K562 (cell line): ENCODE results near the gene NR1H3. TPM values are rescaled to one million over a fixed set of nuclear protein-coding genes. Genes with fewer than 3 reads are reported as not detected.

Experiments used
- ATAC-seq: fragments of 200-7000 bp; cut with Tn5 transposase; 3 replicates; pipeline ENCODE4 v1.9.1; 2020; ENCODE audit warnings: moderate library complexity
- BruUV-seq: library from RNA; stranded (reverse); fragments of 400-500 nt; replicated peaks from 2 replicates; lab custom pipeline; 2021; lab: Mats Ljungman, UMichigan
- CTCF ChIA-PET: fragments of 300-600 bp; formaldehyde crosslinking; extraction: SDS; loops from one replicate; lab custom pipeline; 2021; ENCODE audit warnings: low intra/inter-chr PET ratio; lab: Yijun Ruan, JAX
- POLR2A ChIA-PET: fragments of 300-600, 350-650 bp; sonication (Branson Sonifier 250); formaldehyde crosslinking; extraction: SDS; loops from one replicate; lab custom pipeline; 2021; ENCODE audit warnings: antibody characterized with exemption, inconsistent platforms; lab: Yijun Ruan, JAX
- DNase-seq, 4 experiments: peaks; one replicate each; pipeline versions ENCODE4 v3.0.0 to v3.0.0-alpha.2; 2011 to 2018; ENCODE audit warnings: low spot score in 3 of 4, mixed read lengths in 3 of 4; ENCODE audit errors: extremely low read depth in 1 of 4
- FAIRE-seq: peaks from 2 replicates; lab custom pipeline; 2011; peaks lifted over from hg19 to GRCh38; lab: Jason Lieb, UNC
- H2AFZ ChIP-seq: 2 replicates; pipeline ENCODE4 v1.6.0; 2011; ENCODE audit warnings: low read depth, low read length, control low read depth, inconsistent platforms
- H3K27ac ChIP-seq: fragments of 200-600 bp; 3 replicates; pipeline ENCODE4 v1.8.0; 2011; ENCODE audit warnings: low read depth, mild to moderate bottlenecking, control low read depth, inconsistent platforms, low read length, moderate library complexity, mixed read lengths; ENCODE audit errors: extremely low read depth
- H3K27me3 ChIP-seq, 2 experiments: fragments of 300-600 bp in 1 of 2; 2 replicates in 1 of 2; 3 replicates in 1 of 2; pipeline versions ENCODE4 v1.6.0 to v1.8.0; 2011; ENCODE audit warnings: inconsistent platforms in 2 of 2, low read length in 2 of 2, mild to moderate bottlenecking in 1 of 2, mixed read lengths in 1 of 2, moderate library complexity in 1 of 2; ENCODE audit not compliant: control insufficient read depth in 2 of 2, insufficient read depth in 2 of 2
- H3K36me3 ChIP-seq: fragments of 300-600 bp; 3 replicates; pipeline ENCODE4 v1.8.0; 2011; ENCODE audit warnings: mild to moderate bottlenecking, low read length, inconsistent platforms; ENCODE audit not compliant: control insufficient read depth, insufficient read depth
- H3K4me1 ChIP-seq, 2 experiments: fragments of 200-600 bp in 1 of 2; replicated peaks in 1 of 2; 2 replicates in 1 of 2; 3 replicates in 1 of 2; pipeline versions ENCODE4 v1.5.1 to v1.8.0; 2011; ENCODE audit warnings: inconsistent platforms in 2 of 2, low read length in 2 of 2, mild to moderate bottlenecking in 1 of 2, mixed read lengths in 1 of 2, moderate library complexity in 1 of 2; ENCODE audit not compliant: control insufficient read depth in 2 of 2, insufficient read depth in 2 of 2
- H3K4me2 ChIP-seq: 2 replicates; pipeline ENCODE4 v1.6.1; 2011; ENCODE audit warnings: low read length, control low read depth, inconsistent platforms, mixed read lengths; ENCODE audit not compliant: insufficient read depth
- H3K4me3 ChIP-seq: fragments of 200-600 bp; sonication (generic), shearing (Covaris generic); 2 replicates; pipeline ENCODE4 v1.5.1; 2016; ENCODE audit warnings: control low read depth, inconsistent platforms
- H3K79me2 ChIP-seq: fragments of 200-600 bp; 3 replicates; pipeline ENCODE4 v1.8.0; 2011; ENCODE audit warnings: low read length, inconsistent platforms; ENCODE audit not compliant: control insufficient read depth, insufficient read depth
- H3K9ac ChIP-seq, 2 experiments: 2 replicates each; pipeline versions ENCODE4 v1.6.0 to v1.6.1; 2011; ENCODE audit warnings: low read depth in 2 of 2, low read length in 2 of 2, control low read depth in 1 of 2, inconsistent platforms in 1 of 2, mild to moderate bottlenecking in 1 of 2, mixed read lengths in 1 of 2; ENCODE audit not compliant: insufficient read depth in 1 of 2
- H3K9me1 ChIP-seq: one replicate; pipeline ENCODE4 v1.6.0; 2011; ENCODE audit warnings: inconsistent platforms, mild to moderate bottlenecking, low read length, moderate library complexity; ENCODE audit not compliant: control insufficient read depth, insufficient read depth
- H3K9me3 ChIP-seq: replicated peaks from 2 replicates; pipeline ENCODE4 v1.5.1; 2011; ENCODE audit warnings: low read depth, low read length, inconsistent platforms; ENCODE audit not compliant: control insufficient read depth, insufficient read depth
- H4K20me1 ChIP-seq: replicated peaks from 2 replicates; pipeline ENCODE4 v1.6.1; 2011; ENCODE audit warnings: low read length, inconsistent platforms, mixed read lengths; ENCODE audit not compliant: control insufficient read depth, insufficient read depth
- POLR2G ChIP-seq: fragments of 200-400 bp; formaldehyde crosslinking; IDR thresholded peaks from 2 replicates; pipeline ENCODE4 v1.6.1; 2017; ENCODE audit warnings: low read depth, mild to moderate bottlenecking, antibody characterized with exemption, low read length, moderate library complexity
- ZBTB33 ChIP-seq: sonication (generic); formaldehyde crosslinking; IDR thresholded peaks from 2 replicates; pipeline ENCODE4 v1.8.1; 2023; ENCODE audit warnings: mild to moderate bottlenecking, missing genetic modification reagents
- ZNF277 ChIP-seq: fragments of 250-450 bp; sonication (Bioruptor Pico); IDR thresholded peaks from 2 replicates; pipeline ENCODE4 v1.8.0; 2022; ENCODE audit warnings: inconsistent platforms, mild to moderate bottlenecking, moderate library complexity, borderline replicate concordance
- ZNF609 ChIP-seq: sonication (generic); formaldehyde crosslinking; IDR thresholded peaks from 2 replicates; pipeline ENCODE4 v1.8.1; 2023; ENCODE audit warnings: missing genetic modification reagents, mild to moderate bottlenecking, borderline replicate concordance
- WGBS: fragments of 100-300 bp; shearing (Covaris generic); methylation state at CpG from one replicate; pipeline ENCODE4 v1.1.6; 2016; ENCODE audit warnings: low coverage, mixed read lengths; ENCODE audit not compliant: insufficient coverage; ENCODE audit errors: missing lambda C conversion rate; 5-methylcytosine and 5-hydroxymethylcytosine counted together
- in situ Hi-C: fragments of 300-500 bp; cut with MboI; formaldehyde crosslinking; loops from 4 replicates; pipeline ENCODE4 v1.15.0; 2018; ENCODE audit warnings: inconsistent platforms, mixed read lengths
- intact Hi-C: fragments of 100-400 bp; cut with micrococcal nuclease; formaldehyde crosslinking; loops from 2 replicates; pipeline ENCODE4 v1.14.2; 2022
- polyA plus RNA-seq, 8 experiments: library from polyadenylated mRNA; depleted of rRNA in 4 of 8; stranded (reverse) in 5 of 8; unstranded in 3 of 8; fragments of >200 nt; fragmentation: Nextera tagmentation in 2 of 8; fragmentation: Illumina TruSeq in 1 of 8; extraction: Ambion mirVana in 2 of 8; extraction: Trizol in 1 of 8; gene quantifications; 2 replicates each; pipeline versions ENCODE4 v1.2.1 to v1.2.3, GENCODE V29; 2011 to 2014; ENCODE audit warnings: inconsistent platforms in 1 of 8, missing spikeins in 1 of 8
- total RNA-seq, 7 experiments: library from RNA; depleted of rRNA in 6 of 7; stranded (reverse); fragments of >200 nt in 6 of 7; fragmentation: Illumina TruSeq in 2 of 7; extraction: Trizol in 2 of 7; gene quantifications; 2 replicates each; pipeline versions ENCODE4 v1.2.1 to v1.2.3, GENCODE V29; 2011 to 2021; ENCODE audit warnings: low replicate concordance in 1 of 7

Gene NR1H3
- total and polyA plus RNA-seq, 9 of the 15 experiments (the other 6 are each of a cell fraction or from before 2014, with no cell fraction given) = 8.2 to 26.0 (median 11.9) TPM

GRCh38 chr11:47235163-47235562 is 22.6 kb upstream of the NR1H3 start:
- H3K27me3 ChIP-seq = no peaks in the 10 kb centered on the region
- ATAC-seq (no peak), DNase-seq (no peak), FAIRE-seq (no peak)
- ChIA-PET POLR2A (interaction anchor here (0.7 to 10.7 kb wide), 7 partner anchors 11 to 101 kb away, joined by 3 to 110 read pairs (median 3); partner anchors contain the start of genes ACP2 and NR1H3), CTCF (interaction anchor here (2.0 kb wide), 1 partner anchor 119 kb away, joined by 9 read pairs; the partner anchor contains the start of gene MYBPC3)
- 78% methylated on average over 12 of the region's 12 CpGs for WGBS
- intact Hi-C loops (no loop called here), in situ Hi-C loops (no loop called here)
- H3K4me2 ChIP-seq = no peak overlapping the region
- no peaks in the 10 kb centered on the region for H3K79me2 ChIP-seq
- H3K9ac ChIP-seq = peak overlapping the region in 1 of 2 experiments; percentile 75; a peak in 2 of 4 replicates
- no peaks in the 10 kb centered on the region for H3K9me3 ChIP-seq
- H2AFZ ChIP-seq = no peak overlapping the region
- H3K27ac ChIP-seq = no peak overlapping the region
- no peaks in the 10 kb centered on the region; the same call in 1 of the 2 replicates for H4K20me1 ChIP-seq
- TF ChIP-seq ZBTB33 (CRISPR knock-in tag) = no peak
- peak; percentile 66 for TF ChIP-seq POLR2G
- no peak for TF ChIP-seq ZNF609 (CRISPR knock-in tag)
- no peak for TF ChIP-seq ZNF277 (CRISPR knock-in tag)
- H3K4me1 ChIP-seq = peaks cover 5 to 8% of the 10 kb centered on the region in 2 experiments; a peak in 2 of 5 replicates
- no peak overlapping the region for H3K4me3 ChIP-seq
- no TSS peak for BruUV-seq
- H3K36me3 ChIP-seq = peaks cover 24% of the 10 kb centered on the region; the same call in 2 of the 3 replicates
- H3K9me1 ChIP-seq = peaks cover 2% of the 10 kb centered on the region
